HL-60/S4 treated with retinoic acid at 250 ng/mL for 4 days and 3 days (cell line): Measurements from ENCODE around the gene AQP5.

Source experiments
- in situ Hi-C: fragments of 300-500 bp; cut with MboI; formaldehyde crosslinking; loops from 2 replicates; pipeline ENCODE4 v1.7.0; 2022; ENCODE audit warnings: low sequenced_read_pairs

Gene AQP5

GRCh38 chr12:49949866-49950265 lies 11.8 kb upstream of the AQP5 start:
- in situ Hi-C loops = no loop called here

GRCh38 chr12:49950273-49951251 lies 11.1 kb upstream of the AQP5 start, which contains the start of gene AQP2:
Gene AQP2 (plus strand): TSS chr12:49950737. CDS start chr12:49950831, 94 bp downstream.
- in situ Hi-C loops = no loop called here

GRCh38 chr12:49951411-49952240 lies 10.0 kb upstream of the AQP5 start:
- in situ Hi-C loops = no loop called here

GRCh38 chr12:49952391-49953055 lies 9.1 kb upstream of the AQP5 start:
- in situ Hi-C loops = no loop called here

- in situ Hi-C loops = no loop called here
Observed at GRCh38 chr12:49953151-49953550, 8.5 kb upstream of the AQP5 start.

GRCh38 chr12:49953961-49954846 lies 7.5 kb upstream of the AQP5 start:
- in situ Hi-C loops = no loop called here

GRCh38 chr12:49954863-49955830 lies 6.5 kb upstream of the AQP5 start:
- in situ Hi-C loops = no loop called here

GRCh38 chr12:49955899-49956662 lies 5.6 kb upstream of the AQP5 start:
- in situ Hi-C loops = no loop called here

GRCh38 chr12:49956663-49957569 lies 4.8 kb upstream of the AQP5 start:
- in situ Hi-C loops = no loop called here

GRCh38 chr12:49957570-49957967 lies 4.1 kb upstream of the AQP5 start:
- in situ Hi-C loops = no loop called here

GRCh38 chr12:49959685-49960473 lies 1.8 kb upstream of the AQP5 start:
- in situ Hi-C loops = no loop called here

GRCh38 chr12:49960474-49961110 lies 1.1 kb upstream of the AQP5 start:
- in situ Hi-C loops = no loop called here

GRCh38 chr12:49961993-49962764 lies 507 bp downstream of the AQP5 start:
- in situ Hi-C loops = no loop called here

GRCh38 chr12:49962861-49963765 lies 1.4 kb downstream of the AQP5 start:
- in situ Hi-C loops = no loop called here
